PC-3 (cell line): ENCODE results near the gene MYMK. TPM values are rescaled to one million over a fixed set of nuclear protein-coding genes. Genes with fewer than 3 reads are reported as not detected.

ENCODE experiments used
- ATAC-seq: fragments of 200-7000 bp; cut with Tn5 transposase; 2 replicates; pipeline ENCODE4 v1.9.1; 2020; ENCODE audit warnings: mild to moderate bottlenecking, moderate library complexity
- BruUV-seq: library from RNA; stranded (reverse); fragments of 400-500 nt; replicated peaks from 2 replicates; lab custom pipeline; 2021; lab: Mats Ljungman, UMichigan
- CTCF ChIA-PET: fragments of 300-600 bp; sonication (Branson Sonifier 250); formaldehyde crosslinking; loops from one replicate; lab custom pipeline; 2022; ENCODE audit warnings: antibody characterized with exemption; lab: Charles Lee
- POLR2A ChIA-PET: fragments of 300-600 bp; sonication (Branson Sonifier 250); formaldehyde crosslinking; loops from one replicate; lab custom pipeline; 2022; ENCODE audit warnings: antibody characterized with exemption; ENCODE audit not compliant: unreplicated experiment; lab: Charles Lee
- DNase-seq: peaks from one replicate; pipeline ENCODE4 v3.0.0-alpha.2; 2015
- H2AFZ ChIP-seq: fragments of 300-600 bp; sonication (generic); 2 replicates; pipeline ENCODE4 v1.6.0; 2016; ENCODE audit warnings: antibody characterized with exemption, low read length
- H3F3A ChIP-seq: fragments of 300-600 bp; sonication (generic); one replicate; pipeline ENCODE4 v1.6.0; 2017; ENCODE audit warnings: antibody characterized with exemption, low read length, control low read depth, mild to moderate bottlenecking; ENCODE audit not compliant: unreplicated experiment
- H3K27ac ChIP-seq: fragments of 300-600 bp; sonication (generic); 2 replicates; pipeline ENCODE4 v1.5.1; 2016; ENCODE audit warnings: mild to moderate bottlenecking, low read length
- H3K27me3 ChIP-seq: fragments of 300-600 bp; sonication (generic); 2 replicates; pipeline ENCODE4 v1.6.1; 2016; ENCODE audit warnings: low read length, mixed read lengths
- H3K36me3 ChIP-seq: fragments of 300-600 bp; sonication (generic); 2 replicates; pipeline ENCODE4 v1.6.1; 2016; ENCODE audit warnings: low read depth, mixed run types, low read length, mixed read lengths
- H3K4me1 ChIP-seq: fragments of 300-600 bp; sonication (generic); 2 replicates; pipeline ENCODE4 v1.5.1; 2016; ENCODE audit warnings: low read length; ENCODE audit not compliant: insufficient read depth
- H3K4me2 ChIP-seq: fragments of 300-600 bp; sonication (generic); 2 replicates; pipeline ENCODE4 v1.6.0; 2016; ENCODE audit warnings: low read length
- H3K4me3 ChIP-seq: fragments of 300-600 bp; sonication (generic); 2 replicates; pipeline ENCODE4 v1.5.1; 2016; ENCODE audit warnings: mild to moderate bottlenecking, low read length, mixed read lengths
- H3K79me2 ChIP-seq: fragments of 300-600 bp; sonication (generic); 2 replicates; pipeline ENCODE4 v1.6.1; 2017; ENCODE audit warnings: low read length, mixed read lengths
- H3K9ac ChIP-seq: fragments of 300-600 bp; sonication (generic); 2 replicates; pipeline ENCODE4 v1.6.0; 2016; ENCODE audit warnings: mild to moderate bottlenecking, low read length
- H3K9me2 ChIP-seq: fragments of 300-600 bp; sonication (generic); replicated peaks from 2 replicates; pipeline ENCODE4 v1.6.1; 2016; ENCODE audit warnings: mixed run types, low read length, mixed read lengths
- H3K9me3 ChIP-seq: fragments of 300-600 bp; sonication (generic); 2 replicates; pipeline ENCODE4 v1.6.1; 2016; ENCODE audit warnings: low read length, mixed read lengths
- H4K20me1 ChIP-seq: fragments of 300-600 bp; sonication (generic); 2 replicates; pipeline ENCODE4 v1.6.1; 2016; ENCODE audit warnings: low read length, mixed read lengths
- CTCF ChIP-seq: fragments of 300-600 bp; sonication (generic); conservative IDR thresholded peaks from 2 replicates; pipeline ENCODE4 v1.5.1; 2017; ENCODE audit warnings: antibody characterized with exemption, low read depth, mild to moderate bottlenecking, low read length
- EZH2 ChIP-seq: fragments of 300-600 bp; sonication (generic); IDR thresholded peaks from one replicate; pipeline ENCODE4 v1.6.1; 2017; ENCODE audit warnings: antibody characterized with exemption, mild to moderate bottlenecking, low read length; ENCODE audit not compliant: unreplicated experiment
- EZH2phosphoT487 ChIP-seq: fragments of 300-600 bp; sonication (generic); IDR thresholded peaks from 2 replicates; pipeline ENCODE4 v1.6.1; 2018; ENCODE audit warnings: mild to moderate bottlenecking, antibody characterized with exemption, low read length, borderline replicate concordance
- intact Hi-C: fragments of 100-400 bp; cut with micrococcal nuclease; formaldehyde crosslinking; loops from 2 replicates; pipeline ENCODE4 v1.9.0; 2023
- total RNA-seq: library from RNA; depleted of rRNA; stranded (reverse); fragments of >200 nt; gene quantifications from 2 replicates; pipeline ENCODE4 v1.2.3, GENCODE V29; 2014

The MYMK gene
- total RNA-seq, 1 experiment from 2014 or later = not detected

GRCh38 chr9:133560944-133561343, 36.2 kb upstream of the MYMK start:
- H3K27me3 ChIP-seq = no peaks in the 10 kb centered on the region
- CTCF ChIA-PET = no interaction called here

GRCh38 chr9:133560311-133560710, 35.6 kb upstream of the MYMK start:
- no TSS peak for BruUV-seq
- DNase-seq (no peak), ATAC-seq (no peak)
- no peaks in the 10 kb centered on the region for H4K20me1 ChIP-seq
- no peak overlapping the region for H3K4me3 ChIP-seq
- no peak overlapping the region for H3K9ac ChIP-seq
- H3K36me3 ChIP-seq = no peaks in the 10 kb centered on the region
- POLR2A ChIA-PET = no interaction called here
- H3F3A ChIP-seq = no peaks in the 10 kb centered on the region
- H3K79me2 ChIP-seq = no peaks in the 10 kb centered on the region
- intact Hi-C loops = no loop called here
- no peak overlapping the region for H2AFZ ChIP-seq
- TF ChIP-seq EZH2phosphoT487 = no peak
- no peak for TF ChIP-seq EZH2
- no peak for TF ChIP-seq CTCF
- peaks cover 5% of the 10 kb centered on the region for H3K4me1 ChIP-seq
- H3K9me3 ChIP-seq = no peaks in the 10 kb centered on the region
- no peak overlapping the region for H3K27ac ChIP-seq
- H3K4me2 ChIP-seq = no peak overlapping the region
- no peaks in the 10 kb centered on the region for H3K9me2 ChIP-seq
- no peaks in the 10 kb centered on the region for H3K27me3 ChIP-seq
- CTCF ChIA-PET = no interaction called here

More at GRCh38 chr9:133560944-133561343, 36.2 kb upstream of the MYMK start:
- no peak for DNase-seq
- intact Hi-C loops = no loop called here
- Histone ChIP-seq H3K27ac (no peak overlapping the region), H3K79me2 (no peaks in the 10 kb centered on the region), H3K4me1 (peaks cover 5% of the 10 kb centered on the region), H3K9ac (no peak overlapping the region), H3K4me3 (no peak overlapping the region), H3F3A (no peaks in the 10 kb centered on the region), H3K9me2 (no peaks in the 10 kb centered on the region), H4K20me1 (no peaks in the 10 kb centered on the region), H3K4me2 (no peak overlapping the region), H3K36me3 (no peaks in the 10 kb centered on the region), H2AFZ (no peak overlapping the region), H3K9me3 (no peaks in the 10 kb centered on the region)
- POLR2A ChIA-PET = no interaction called here
- no peak for ATAC-seq
- no TSS peak for BruUV-seq
- no peak for TF ChIP-seq CTCF
- TF ChIP-seq EZH2phosphoT487 = no peak
- no peak for TF ChIP-seq EZH2

GRCh38 chr9:133558191-133559126, 33.7 kb upstream of the MYMK start:
- peak; percentile 55 for ATAC-seq
- POLR2A ChIA-PET = interaction anchor here (0.6 kb wide), 1 partner anchor 437 kb away, joined by 3 read pairs; no protein-coding TSS in a partner anchor
- Histone ChIP-seq H3K9me2 (no peaks in the 10 kb centered on the region), H3K9me3 (no peaks in the 10 kb centered on the region), H3K27me3 (no peaks in the 10 kb centered on the region), H3K79me2 (no peaks in the 10 kb centered on the region), H3K9ac (no peak overlapping the region), H4K20me1 (no peaks in the 10 kb centered on the region), H3K4me3 (no peak overlapping the region), H2AFZ (peak overlapping the region; percentile 13; the same call in 1 of the 2 replicates), H3K4me1 (peaks cover 5% of the 10 kb centered on the region), H3K36me3 (no peaks in the 10 kb centered on the region), H3F3A (no peaks in the 10 kb centered on the region), H3K4me2 (no peak overlapping the region), H3K27ac (no peak overlapping the region)
- intact Hi-C loops = no loop called here
- CTCF ChIA-PET = no interaction called here
- TF ChIP-seq EZH2 (no peak), CTCF (no peak), EZH2phosphoT487 (no peak)
- no TSS peak for BruUV-seq
- DNase-seq = peak; percentile 52
